GM19240 (cell line): ENCODE results near the gene MAML2.

Experiments used
- DNase-seq: peaks from one replicate; pipeline ENCODE4 v3.0.0; 2011; ENCODE audit warnings: low spot score; ENCODE audit not compliant: insufficient read length

Gene MAML2

GRCh38 chr11:96318850-96319249 lies 24.1 kb downstream of the MAML2 start:
- DNase-seq, result no peak

GRCh38 chr11:96318399-96318798 lies 24.6 kb downstream of the MAML2 start:
- DNase-seq, result no peak

- no peak for DNase-seq
Measured at GRCh38 chr11:96317985-96318384, 25.0 kb downstream of the MAML2 start.

- DNase-seq, result no peak
Measured at GRCh38 chr11:96317571-96317970, 25.4 kb downstream of the MAML2 start.

DNA sequence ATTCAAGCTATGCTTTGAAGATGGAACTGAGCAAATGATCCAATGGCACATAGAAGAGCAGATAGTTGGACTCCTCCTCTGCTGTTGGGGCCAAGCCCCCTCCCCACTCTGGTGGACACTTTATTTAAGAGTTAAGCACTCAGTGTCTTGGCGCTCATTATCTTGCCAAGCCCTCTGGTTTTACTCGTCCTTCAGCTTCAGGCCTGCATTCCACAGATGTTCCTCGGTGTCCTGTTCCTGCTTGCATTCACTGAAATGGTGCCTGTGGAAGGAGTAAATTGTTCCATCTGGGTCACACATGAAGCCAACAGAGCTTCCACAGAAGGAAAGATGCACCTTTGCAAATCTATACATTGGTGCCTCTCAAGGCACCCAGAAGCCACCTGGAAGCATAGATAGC lies 26.1 kb downstream of the MAML2 start:
- DNase-seq, result no peak

- no peak for DNase-seq
Measured at GRCh38 chr11:96315476-96315875, 27.5 kb downstream of the MAML2 start.

DNA sequence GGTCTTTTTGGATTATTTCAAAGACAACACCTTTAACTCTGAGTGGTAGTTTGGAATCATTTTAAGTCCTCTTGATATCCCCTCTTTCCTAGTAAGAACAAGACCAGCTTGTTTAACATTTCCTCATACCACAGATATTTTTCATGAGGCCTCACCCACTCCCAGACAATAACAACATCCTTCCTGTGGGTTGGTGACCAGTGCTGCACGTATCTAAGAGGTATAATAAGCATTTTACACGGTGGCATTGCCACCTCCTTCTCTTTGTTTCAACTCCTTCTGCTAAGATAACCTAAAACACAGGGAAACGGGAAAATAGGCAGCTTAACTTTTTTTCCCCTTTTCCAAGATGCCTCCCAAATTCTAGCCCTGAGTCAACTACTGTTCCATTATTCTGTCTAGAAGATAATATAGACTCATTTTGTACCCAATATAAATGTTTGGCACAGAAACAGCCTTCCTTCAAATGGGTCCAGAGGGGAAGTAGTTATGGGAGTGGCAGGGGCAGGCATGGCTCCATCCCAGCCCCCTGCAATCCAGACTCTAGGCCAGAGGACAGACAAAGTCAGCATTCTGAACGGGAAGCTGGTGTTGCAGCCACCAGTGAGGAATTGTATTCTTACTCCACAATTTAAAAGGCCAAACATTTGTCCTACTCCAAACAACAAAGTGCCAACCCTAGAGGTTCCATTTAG lies 28.5 kb downstream of the MAML2 start:
- no peak for DNase-seq

- DNase-seq, result no peak
Measured at GRCh38 chr11:96313163-96313562, 29.8 kb downstream of the MAML2 start.

GRCh38 chr11:96311120-96311568 lies 31.9 kb downstream of the MAML2 start:
- DNase-seq, result no peak

DNA sequence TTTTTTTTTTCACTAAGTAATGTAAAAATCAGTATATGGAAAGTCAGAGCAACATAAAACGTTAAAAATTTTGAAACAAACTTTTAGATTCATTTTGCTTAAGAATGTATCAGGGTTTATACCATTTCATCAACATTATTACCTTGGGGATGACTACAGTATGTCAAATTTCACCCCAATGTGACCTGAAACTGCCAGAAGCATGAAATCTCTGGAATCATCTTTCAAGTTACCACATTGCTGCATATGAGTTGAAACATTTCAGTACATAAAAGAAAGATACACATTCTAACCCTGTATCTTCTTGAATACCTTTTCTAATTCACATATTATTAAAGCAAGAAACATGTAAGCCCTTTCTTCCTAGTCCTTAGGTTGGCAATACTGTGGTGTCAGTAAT lies 32.8 kb downstream of the MAML2 start:
- no peak for DNase-seq

DNA sequence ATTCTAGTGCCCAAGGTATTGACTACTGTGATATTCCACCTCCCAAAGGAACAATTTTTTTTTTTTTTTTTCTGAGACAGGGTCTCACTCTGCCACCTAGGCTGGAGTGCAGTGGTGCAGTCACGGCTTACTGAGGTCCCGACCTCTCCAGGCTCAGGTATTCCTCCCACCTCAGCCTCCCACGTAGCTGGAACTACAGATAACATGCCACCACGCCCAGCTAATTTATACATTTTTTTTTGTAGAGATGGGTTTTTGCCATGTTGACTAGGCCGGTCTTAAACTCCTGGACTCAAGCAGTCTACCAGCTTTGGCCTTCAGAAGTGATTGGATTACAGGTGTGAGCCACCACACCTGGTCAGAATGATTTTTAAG lies 33.4 kb downstream of the MAML2 start:
- no peak for DNase-seq

DNA sequence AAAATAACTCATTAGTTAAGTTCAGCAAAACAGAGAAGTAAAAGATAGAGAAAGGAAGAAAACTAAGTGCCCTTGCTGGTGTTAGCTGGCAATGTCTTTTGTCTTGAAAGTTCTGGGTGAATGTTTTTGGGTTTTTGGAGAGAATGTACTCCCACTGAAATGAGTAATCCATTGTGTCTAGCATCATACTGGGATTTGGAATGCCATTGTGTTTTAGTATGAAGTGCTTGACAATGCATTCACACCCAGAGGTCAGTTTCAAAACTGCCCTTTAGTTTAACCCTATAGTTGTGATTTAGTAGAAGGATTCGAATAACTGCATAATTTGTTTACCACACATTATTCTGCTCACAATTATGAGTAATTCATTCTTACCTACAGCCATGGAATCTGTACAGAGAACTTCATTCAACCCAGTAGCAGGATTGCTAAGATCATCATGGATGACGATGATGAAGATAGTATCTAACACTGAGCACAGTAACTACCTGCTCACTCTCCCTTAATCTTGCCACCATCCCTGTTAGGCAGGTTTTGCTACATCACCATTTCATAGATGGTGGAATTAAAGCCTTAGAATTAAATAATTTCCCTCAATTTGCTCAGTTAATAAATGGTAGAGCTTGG lies 33.9 kb downstream of the MAML2 start:
- no peak for DNase-seq

GRCh38 chr11:96307776-96308140 lies 35.2 kb downstream of the MAML2 start:
- no peak for DNase-seq

GRCh38 chr11:96306933-96307775 lies 35.8 kb downstream of the MAML2 start:
- no peak for DNase-seq

- no peak for DNase-seq
Measured at GRCh38 chr11:96306600-96306932, 36.4 kb downstream of the MAML2 start.

DNA sequence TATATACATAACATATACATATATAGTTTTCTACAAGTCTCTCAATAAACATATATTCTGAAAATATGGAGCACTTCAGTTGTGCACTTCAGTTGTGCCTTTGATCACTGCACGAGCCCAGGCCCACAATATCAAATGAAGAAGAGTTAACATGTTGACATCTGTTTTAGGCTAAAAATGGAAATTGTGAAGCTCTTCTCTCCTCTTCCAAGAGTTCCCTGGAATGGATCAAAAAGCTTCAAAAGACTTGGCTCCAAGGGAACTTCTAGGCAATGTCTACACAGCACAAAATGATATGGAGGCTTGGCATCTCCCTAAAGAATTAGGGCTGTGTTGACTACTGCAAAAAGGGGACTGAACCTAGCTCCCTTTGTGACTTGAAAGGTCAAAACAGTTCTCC lies 36.9 kb downstream of the MAML2 start:
- no peak for DNase-seq

DNA sequence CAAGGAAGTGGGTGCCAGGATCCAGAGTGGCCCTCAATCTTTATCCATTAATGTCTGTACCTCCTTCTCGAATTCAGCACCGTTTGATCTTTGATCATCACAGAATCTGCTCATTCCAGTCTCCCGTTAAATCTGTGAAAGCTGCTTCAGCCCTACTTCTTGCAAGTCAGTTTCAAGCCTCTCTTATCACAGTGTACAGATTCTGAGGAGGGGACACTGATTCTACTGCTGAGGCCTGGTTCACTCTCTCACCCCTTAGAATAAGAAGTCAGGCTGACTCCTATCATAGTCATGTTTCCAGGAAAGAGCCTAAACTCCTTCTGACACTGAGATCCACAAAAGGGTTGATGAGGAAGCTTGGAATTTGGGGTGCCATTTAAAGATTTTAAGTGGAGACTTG lies 39.0 kb downstream of the MAML2 start:
- no peak for DNase-seq

GRCh38 chr11:96303064-96303463 lies 39.9 kb downstream of the MAML2 start:
- DNase-seq, result no peak

GRCh38 chr11:96301818-96302217 lies 41.2 kb downstream of the MAML2 start:
- no peak for DNase-seq

DNA sequence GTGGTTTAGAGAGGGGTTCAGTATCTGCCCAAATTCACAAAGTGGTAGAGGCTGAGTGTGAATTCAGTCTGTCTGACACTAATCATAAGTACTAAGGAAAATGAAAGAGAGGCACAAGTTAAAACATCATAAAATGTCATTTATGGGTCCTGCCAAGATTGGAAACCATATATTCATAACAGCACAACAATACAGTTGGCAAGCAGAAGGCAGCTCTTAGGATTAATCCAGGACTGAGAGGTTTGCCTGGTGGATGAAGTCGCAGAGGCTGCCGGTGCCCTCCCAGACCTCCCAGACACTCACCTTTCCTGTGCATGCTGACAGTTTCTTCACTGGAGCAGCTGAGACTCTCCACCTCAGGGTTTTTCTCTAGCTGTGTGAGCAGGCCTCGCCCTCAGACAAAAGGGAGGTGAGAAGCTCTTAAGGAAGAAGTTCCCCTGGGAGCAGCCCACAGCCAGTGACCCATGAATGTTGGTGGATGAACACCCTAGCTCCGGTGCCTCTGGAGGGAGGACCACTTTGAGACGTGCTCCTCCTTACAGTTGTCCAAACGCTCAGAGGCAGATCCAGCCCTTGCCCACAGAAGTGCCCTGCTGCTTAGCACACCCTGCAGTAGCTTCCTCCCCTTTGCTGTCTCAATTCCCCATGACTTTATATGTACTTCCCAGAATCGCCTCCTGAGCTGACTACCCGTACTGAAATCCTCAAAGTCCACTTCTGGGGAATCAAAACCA lies 43.7 kb downstream of the MAML2 start:
- DNase-seq, result no peak

DNA sequence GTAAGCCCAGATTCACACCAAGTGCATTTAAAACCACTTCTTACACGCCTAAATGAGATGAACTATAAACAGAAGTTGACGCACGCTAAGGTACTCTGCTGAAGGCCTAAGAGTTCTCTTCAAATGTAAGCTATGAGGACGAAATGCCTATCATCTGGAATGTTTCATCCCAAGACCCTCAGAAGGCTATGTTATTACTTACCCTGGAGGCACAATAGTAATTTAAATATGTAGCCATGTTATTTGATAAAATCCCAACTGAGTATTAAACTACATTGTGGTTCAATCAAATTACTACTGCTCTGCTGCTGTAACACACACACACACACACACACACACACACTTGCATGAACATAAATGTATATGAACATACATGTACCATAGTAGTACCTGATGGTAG lies 47.6 kb downstream of the MAML2 start:
- DNase-seq, result no peak

GRCh38 chr11:96294289-96294688 lies 48.7 kb downstream of the MAML2 start:
- DNase-seq, result no peak
